ENCODE data around the gene SLC13A2.

DNA sequence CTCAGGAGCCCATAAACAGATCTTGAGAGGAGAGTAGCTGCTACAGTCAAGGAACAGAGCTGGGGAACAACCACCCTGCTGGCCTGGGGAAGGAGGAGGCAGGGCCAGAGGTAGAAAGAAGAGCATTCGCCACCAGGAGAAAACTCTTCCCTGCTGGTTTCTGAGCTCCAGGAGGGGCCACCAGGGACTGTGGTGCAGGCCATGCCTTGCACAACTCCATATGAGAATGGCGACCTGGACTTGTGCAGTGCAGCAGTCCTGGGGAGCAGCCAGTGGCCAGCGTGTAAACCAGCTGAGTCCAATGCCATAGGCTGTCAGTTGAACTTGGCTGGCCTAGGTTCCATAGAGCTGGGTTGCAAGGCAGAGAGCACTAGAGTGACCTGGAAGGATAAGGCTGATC is 11.6 kb downstream of the SLC13A2 start:
- TF ChIP-seq CTCF (IDR thresholded peaks at IDR 0.05; ENCODE audit: insufficient read depth, low read depth, low read length) (no peak), EZH2 (IDR thresholded peaks at IDR 0.05; ENCODE audit: insufficient read depth, low read length) (no peak)

Measured in astrocyte (in vitro differentiated cells and primary cell).